NT2/D1 (cell line): ENCODE data around the gene RAD23B.

ENCODE experiments used
- YY1 ChIP-seq: IDR thresholded peaks from 2 replicates; pipeline ENCODE4 v1.6.1; 2011; ENCODE audit not compliant: insufficient read length, insufficient read depth
- ZNF274 ChIP-seq: IDR thresholded peaks from 2 replicates; pipeline ENCODE4 v1.6.1; 2011; ENCODE audit warnings: mild to moderate bottlenecking, low read depth, low read length

DNA sequence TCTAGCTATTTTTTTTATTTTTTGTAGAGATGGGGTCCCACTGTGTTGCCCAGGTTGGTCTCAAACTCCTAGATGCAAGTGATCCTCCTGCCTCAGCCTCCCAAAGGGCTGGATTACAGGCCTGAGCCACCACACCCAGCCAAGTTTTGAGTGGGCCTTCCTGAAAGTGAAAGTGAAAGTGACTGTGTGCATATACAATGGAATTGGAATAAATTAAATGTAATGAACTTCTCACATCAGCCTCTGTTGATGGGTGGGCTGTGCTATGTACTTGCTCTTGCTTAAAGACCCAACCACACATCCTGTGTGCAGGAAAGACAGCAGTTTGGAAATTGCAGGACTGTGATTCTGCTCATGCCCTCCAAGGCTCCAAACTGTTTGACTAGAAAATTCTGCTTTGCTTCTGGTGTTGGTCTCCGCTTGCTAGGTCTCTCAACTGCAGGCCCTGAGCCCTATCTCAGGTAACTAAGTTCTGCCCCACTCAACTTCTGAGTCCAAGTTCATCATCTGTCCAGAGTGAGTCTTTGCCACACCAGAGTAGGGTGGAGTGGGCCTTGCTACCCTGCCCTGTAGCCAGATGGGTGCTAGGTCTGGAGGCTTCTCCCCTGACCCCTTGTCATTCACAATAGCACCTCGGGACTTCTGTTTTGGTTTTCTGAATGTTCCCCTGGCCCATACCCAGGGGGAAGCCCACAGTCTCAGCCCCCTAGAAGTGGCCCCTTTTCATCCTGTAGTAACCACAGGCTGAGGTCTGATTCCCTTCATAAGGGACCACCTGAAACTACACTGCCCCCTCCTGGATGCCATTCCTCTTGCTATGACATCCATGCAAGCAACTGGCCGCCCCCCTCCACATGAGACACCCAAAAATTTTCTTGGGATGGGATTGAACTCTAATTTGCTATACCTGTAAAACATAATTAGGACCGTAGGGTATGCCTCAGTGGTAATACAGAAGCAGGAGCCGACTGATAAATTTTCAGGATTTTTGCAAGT, 36.5 kb upstream of the RAD23B start:
- TF ChIP-seq ZNF274, result no peak
- no peak for TF ChIP-seq YY1
